ENCODE data around the gene MARF1.
"Not testable (repeated sequence)": the region's sequence is repeated elsewhere in the genome, so short reads cannot be mapped to it uniquely, and the experiment has no call there.

Gene MARF1

GRCh38 chr16:15650698-15651171, 7.8 kb upstream of the MARF1 start:
- DNase-seq: peak; percentile 76

DNA sequence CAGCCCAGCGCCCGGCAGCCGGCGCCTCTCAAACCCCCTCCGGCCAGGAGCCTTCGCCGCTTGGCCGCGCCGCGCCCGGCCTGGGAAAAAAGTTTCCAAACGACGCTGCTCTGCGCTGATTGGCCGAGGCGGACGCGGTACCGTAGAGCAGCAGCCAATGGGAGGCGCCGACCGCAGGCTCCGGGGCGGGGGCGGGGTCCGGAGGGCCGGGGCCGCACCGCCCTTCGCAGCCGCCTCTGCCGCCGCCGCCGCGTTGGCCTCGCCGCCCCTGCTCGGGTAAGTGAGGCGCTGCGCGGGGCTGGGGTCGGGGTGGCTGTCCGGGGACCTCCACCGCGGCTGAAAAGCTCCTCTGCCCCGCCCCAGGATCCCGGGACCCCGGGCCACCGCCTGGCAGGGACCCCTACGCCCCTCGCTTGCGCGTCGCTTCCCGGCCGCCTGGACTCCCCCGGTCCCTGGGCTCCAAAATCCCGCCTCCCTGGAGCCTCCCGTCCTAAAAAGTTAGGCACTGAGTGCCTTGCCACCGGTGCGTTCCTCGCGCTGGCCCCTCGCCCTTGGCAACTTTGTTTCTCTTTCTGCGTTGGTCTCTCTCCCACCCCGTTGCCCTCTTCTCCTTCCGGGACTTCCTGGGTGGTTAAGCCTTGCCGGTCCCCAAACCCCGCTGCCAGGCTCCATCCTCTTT, 7.2 kb upstream of the MARF1 start, which contains the start of gene NDE1:
Gene NDE1, plus strand, starts transcription at position 227 of the 679 bp plus-strand sequence. CDS start 14,534 bp downstream, outside the sequence.
- DNase-seq: peak; percentile 96

- no peak for DNase-seq
Measured at GRCh38 chr16:15649727-15650018, 6.7 kb upstream of the MARF1 start.

GRCh38 chr16:15649311-15649710, 6.4 kb upstream of the MARF1 start:
- DNase-seq: not testable (repeated sequence)

- DNase-seq: no peak
Measured at GRCh38 chr16:15648135-15648730, 5.3 kb upstream of the MARF1 start.

DNA sequence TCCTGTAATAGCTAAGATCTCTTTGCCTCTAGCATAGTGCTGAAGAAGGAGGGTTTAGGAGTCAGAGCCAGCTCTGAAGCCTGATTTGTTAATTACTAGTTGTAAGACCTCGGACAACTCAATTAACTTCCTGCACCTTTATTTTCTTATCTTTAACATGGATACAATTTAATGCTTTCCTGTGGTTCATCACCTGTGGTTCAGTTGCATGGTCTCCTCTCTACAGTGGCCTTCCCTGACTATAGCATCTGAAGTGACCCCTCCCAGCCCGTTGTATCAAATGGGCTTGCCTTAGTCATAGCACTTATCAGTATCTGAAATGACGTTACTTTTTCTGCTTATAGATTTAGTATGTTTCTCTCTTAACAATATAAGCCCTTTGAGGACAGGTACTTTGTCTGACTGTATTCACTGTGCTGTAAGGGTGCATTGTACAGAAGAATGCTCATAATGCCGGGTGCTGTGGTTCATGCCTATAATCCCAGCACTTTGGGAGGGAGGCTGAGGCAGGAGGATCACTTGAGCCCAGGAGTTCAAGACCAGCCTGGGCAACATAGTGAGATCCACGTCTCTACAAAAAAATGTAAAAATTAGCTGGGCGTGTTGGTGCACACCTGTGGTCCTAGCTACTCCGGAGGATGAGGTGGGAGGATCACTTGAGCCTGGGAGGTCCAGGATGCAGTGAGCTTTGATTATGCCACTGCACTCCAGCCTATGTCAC, 4.5 kb upstream of the MARF1 start:
- no peak for DNase-seq

DNA sequence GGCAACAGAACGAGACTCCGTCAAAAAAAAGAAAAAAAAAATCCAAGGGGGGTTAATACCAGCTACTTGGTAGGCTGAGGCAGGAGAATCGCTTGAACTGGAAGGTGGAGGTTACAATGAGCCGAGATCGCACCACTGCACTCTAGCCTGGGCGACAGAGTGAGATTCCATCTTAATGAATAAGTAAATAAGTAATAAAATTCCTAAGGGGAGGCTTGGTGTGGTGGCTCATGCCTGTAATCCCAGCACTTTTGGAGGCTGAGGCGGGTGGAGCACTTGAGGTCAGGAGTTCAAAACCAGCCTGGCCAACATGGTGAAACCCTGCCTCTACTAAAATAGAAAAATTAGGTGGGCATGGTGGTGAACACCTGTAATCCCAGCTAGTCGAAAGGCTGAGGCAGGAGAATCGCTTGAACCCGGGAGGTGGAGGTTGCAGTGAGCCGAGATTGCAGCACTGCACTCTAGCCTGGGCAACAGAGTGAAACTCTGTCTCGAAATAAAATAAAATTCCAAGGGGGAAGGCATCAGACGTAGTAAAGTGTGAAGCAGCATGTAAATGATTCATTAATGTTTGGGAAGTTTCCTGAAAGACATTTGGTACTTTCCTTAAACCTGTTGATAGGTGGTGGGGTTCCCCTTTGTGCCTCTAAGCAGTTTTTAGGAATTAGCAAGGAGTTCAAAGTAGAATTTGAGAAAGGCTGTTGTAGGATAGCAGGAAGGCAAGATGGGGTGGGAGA, 3.8 kb upstream of the MARF1 start:
- DNase-seq: not testable (repeated sequence)

GRCh38 chr16:15644962-15645465, 2.1 kb upstream of the MARF1 start:
- DNase-seq: not testable (repeated sequence)

GRCh38 chr16:15644267-15644961, 1.5 kb upstream of the MARF1 start:
- DNase-seq: no peak

- no peak for DNase-seq
Measured at GRCh38 chr16:15643946-15644250, 944 bp upstream of the MARF1 start.

GRCh38 chr16:15642557-15643047, 352 bp downstream of the MARF1 start:
- DNase-seq: peak; percentile 95

DNA sequence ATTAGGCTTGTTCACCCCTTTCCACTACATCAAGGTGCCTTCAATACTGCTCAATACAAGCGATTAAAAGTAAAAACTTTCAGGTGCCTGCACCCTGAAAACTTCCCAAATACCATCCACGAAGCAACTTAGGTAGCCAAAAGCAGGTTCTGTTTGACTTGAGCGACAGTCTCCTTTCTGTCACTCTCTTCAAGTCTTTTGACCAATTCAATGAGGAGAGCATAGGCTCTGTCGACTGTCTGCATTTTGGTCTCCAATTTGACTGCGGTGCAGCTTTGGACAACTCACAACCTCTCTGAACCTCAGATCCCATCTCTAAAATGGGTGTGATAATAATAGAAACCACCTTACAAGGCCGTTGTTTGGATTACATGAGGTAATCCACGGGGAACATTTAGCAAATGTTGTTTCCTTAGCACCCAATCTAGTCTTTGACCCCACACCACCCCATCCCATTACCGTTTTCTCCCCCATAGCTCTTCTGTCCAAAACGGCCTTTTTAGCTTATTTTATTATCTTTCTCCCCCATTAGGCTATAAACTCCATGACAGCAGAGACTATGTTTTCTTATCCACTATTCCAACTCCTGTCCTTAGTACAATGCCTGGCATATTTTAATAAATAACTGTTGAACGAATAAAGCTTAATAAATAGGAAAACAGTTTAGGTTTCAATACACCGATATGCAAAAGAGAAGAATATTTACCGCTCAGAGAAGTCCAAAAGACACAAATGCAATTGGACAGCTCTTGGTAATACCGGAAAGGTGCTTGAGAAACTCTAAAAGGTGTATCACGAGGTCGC, 999 bp downstream of the MARF1 start:
- no peak for DNase-seq

DNA sequence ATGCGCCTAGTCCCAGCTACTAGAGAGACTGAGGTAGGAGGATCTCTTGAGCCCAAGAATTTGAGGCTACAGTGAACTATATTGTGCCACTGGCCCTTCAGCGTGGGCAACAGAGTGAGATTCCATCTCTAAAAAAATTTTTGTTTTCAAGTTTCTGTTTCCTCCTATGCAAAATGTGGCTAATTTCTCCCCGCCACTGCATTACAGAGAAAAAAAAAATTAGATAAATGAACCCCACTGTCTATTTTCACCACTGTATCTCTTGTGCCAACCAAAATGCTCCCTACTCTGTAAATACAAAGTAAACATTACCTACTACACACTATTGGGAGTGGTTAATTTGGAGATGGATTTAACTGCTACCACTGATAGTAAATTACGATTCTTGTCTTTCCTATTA, 2.0 kb downstream of the MARF1 start:
- no peak for DNase-seq

GRCh38 chr16:15639061-15639568, 3.8 kb downstream of the MARF1 start:
- DNase-seq: no peak

DNA sequence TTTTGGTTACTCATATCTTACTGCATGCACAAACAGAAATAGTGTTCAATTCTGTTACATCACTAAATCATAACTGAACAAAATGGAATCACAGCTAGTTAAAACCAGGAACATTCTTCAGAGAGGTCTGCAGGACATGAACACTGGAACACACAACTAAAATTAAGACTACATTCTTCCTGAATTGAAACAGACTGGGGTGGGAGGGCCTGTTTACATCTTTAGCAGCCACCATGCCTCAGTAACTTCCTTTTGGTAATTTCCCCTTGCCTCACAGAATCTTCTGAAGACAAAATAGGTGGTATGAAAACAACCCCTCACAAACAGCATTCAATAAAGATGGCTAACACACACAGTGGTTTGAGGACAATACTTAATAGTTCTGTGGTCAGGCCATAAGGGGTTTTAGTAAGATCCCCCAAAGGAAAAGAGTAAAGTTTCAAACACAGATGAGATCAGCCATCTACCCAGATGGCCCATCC, 6.5 kb downstream of the MARF1 start:
- DNase-seq: no peak

GRCh38 chr16:15635926-15636325, 7.0 kb downstream of the MARF1 start:
- no peak for DNase-seq

- DNase-seq: no peak
Measured at GRCh38 chr16:15631730-15632409, 11.1 kb downstream of the MARF1 start.

DNA sequence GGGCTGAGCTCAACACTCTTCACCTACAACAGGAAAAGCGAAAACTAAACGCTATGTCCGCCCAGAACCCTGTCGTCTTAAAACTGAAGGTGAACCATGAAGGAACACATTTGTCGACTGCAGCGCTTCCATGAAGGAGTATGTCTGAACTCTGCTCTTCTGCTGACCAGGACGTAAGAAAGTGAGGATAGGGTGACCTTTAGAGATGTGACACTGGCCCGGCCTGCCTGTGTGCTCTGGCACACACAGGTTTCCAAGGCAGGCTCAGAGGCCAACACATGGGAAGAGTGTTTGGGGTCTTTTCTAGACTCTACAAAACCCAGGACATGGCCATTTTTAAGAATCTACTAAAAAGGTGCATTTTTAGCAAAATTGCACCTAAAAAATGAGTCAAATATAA, 21.1 kb downstream of the MARF1 start:
- no peak for DNase-seq

GRCh38 chr16:15621456-15621855, 21.5 kb downstream of the MARF1 start:
- DNase-seq: no peak

DNA sequence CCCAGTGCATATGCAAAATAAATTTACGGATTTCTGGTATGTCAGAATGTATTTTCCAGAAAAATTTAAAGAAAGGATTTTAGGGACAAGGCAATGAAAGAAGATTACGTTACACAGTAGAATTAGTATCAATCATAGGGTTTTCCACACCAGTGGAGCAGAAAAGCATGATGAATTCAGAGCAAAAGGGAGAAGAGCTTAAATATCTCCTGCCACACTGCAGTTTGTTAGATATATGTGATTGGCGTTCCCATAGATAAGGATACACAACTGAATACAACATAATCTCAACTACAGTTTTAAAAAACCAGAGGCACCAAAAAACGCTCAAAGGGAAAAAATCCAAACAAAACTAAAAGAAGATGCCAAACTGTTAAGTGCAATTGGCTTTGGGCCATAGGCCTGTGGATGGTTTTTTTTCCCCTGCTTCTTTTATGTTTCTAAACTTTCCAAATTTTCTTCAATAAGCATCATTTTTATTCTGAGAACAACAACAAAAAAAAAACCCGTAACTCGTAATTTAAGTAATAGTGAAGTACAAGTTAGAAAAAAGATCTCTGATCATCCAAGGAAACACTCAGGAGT, 22.3 kb downstream of the MARF1 start:
- no peak for DNase-seq
